K562 (cell line): ENCODE data around the gene LAMA4. TPM values are rescaled to one million over a fixed set of nuclear protein-coding genes. Genes with fewer than 3 reads are reported as not detected.

ENCODE experiments used
- ATAC-seq: fragments of 200-7000 bp; cut with Tn5 transposase; 3 replicates; pipeline ENCODE4 v1.9.1; 2020; ENCODE audit warnings: moderate library complexity
- BruUV-seq: library from RNA; stranded (reverse); fragments of 400-500 nt; replicated peaks from 2 replicates; lab custom pipeline; 2021; lab: Mats Ljungman, UMichigan
- CTCF ChIA-PET: fragments of 300-600 bp; formaldehyde crosslinking; extraction: SDS; loops from one replicate; lab custom pipeline; 2021; ENCODE audit warnings: low intra/inter-chr PET ratio; lab: Yijun Ruan, JAX
- POLR2A ChIA-PET: fragments of 300-600, 350-650 bp; sonication (Branson Sonifier 250); formaldehyde crosslinking; extraction: SDS; loops from one replicate; lab custom pipeline; 2021; ENCODE audit warnings: antibody characterized with exemption, inconsistent platforms; lab: Yijun Ruan, JAX
- DNase-seq, 4 experiments: peaks; one replicate each; pipeline versions ENCODE4 v3.0.0 to v3.0.0-alpha.2; 2011 to 2018; ENCODE audit warnings: low spot score in 3 of 4, mixed read lengths in 3 of 4; ENCODE audit errors: extremely low read depth in 1 of 4
- FAIRE-seq: peaks from 2 replicates; lab custom pipeline; 2011; peaks lifted over from hg19 to GRCh38; lab: Jason Lieb, UNC
- H2AFZ ChIP-seq: 2 replicates; pipeline ENCODE4 v1.6.0; 2011; ENCODE audit warnings: low read depth, low read length, control low read depth, inconsistent platforms
- H3K27ac ChIP-seq: fragments of 200-600 bp; 3 replicates; pipeline ENCODE4 v1.8.0; 2011; ENCODE audit warnings: low read depth, mild to moderate bottlenecking, control low read depth, inconsistent platforms, low read length, moderate library complexity, mixed read lengths; ENCODE audit errors: extremely low read depth
- H3K27me3 ChIP-seq, 2 experiments: fragments of 300-600 bp in 1 of 2; 2 replicates in 1 of 2; 3 replicates in 1 of 2; pipeline versions ENCODE4 v1.6.0 to v1.8.0; 2011; ENCODE audit warnings: inconsistent platforms in 2 of 2, low read length in 2 of 2, mild to moderate bottlenecking in 1 of 2, mixed read lengths in 1 of 2, moderate library complexity in 1 of 2; ENCODE audit not compliant: control insufficient read depth in 2 of 2, insufficient read depth in 2 of 2
- H3K36me3 ChIP-seq: fragments of 300-600 bp; 3 replicates; pipeline ENCODE4 v1.8.0; 2011; ENCODE audit warnings: mild to moderate bottlenecking, low read length, inconsistent platforms; ENCODE audit not compliant: control insufficient read depth, insufficient read depth
- H3K4me1 ChIP-seq, 2 experiments: fragments of 200-600 bp in 1 of 2; replicated peaks in 1 of 2; 2 replicates in 1 of 2; 3 replicates in 1 of 2; pipeline versions ENCODE4 v1.5.1 to v1.8.0; 2011; ENCODE audit warnings: inconsistent platforms in 2 of 2, low read length in 2 of 2, mild to moderate bottlenecking in 1 of 2, mixed read lengths in 1 of 2, moderate library complexity in 1 of 2; ENCODE audit not compliant: control insufficient read depth in 2 of 2, insufficient read depth in 2 of 2
- H3K4me2 ChIP-seq: 2 replicates; pipeline ENCODE4 v1.6.1; 2011; ENCODE audit warnings: low read length, control low read depth, inconsistent platforms, mixed read lengths; ENCODE audit not compliant: insufficient read depth
- H3K4me3 ChIP-seq: fragments of 200-600 bp; sonication (generic), shearing (Covaris generic); 2 replicates; pipeline ENCODE4 v1.5.1; 2016; ENCODE audit warnings: control low read depth, inconsistent platforms
- H3K79me2 ChIP-seq: fragments of 200-600 bp; 3 replicates; pipeline ENCODE4 v1.8.0; 2011; ENCODE audit warnings: low read length, inconsistent platforms; ENCODE audit not compliant: control insufficient read depth, insufficient read depth
- H3K9ac ChIP-seq, 2 experiments: 2 replicates each; pipeline versions ENCODE4 v1.6.0 to v1.6.1; 2011; ENCODE audit warnings: low read depth in 2 of 2, low read length in 2 of 2, control low read depth in 1 of 2, inconsistent platforms in 1 of 2, mild to moderate bottlenecking in 1 of 2, mixed read lengths in 1 of 2; ENCODE audit not compliant: insufficient read depth in 1 of 2
- H3K9me1 ChIP-seq: one replicate; pipeline ENCODE4 v1.6.0; 2011; ENCODE audit warnings: inconsistent platforms, mild to moderate bottlenecking, low read length, moderate library complexity; ENCODE audit not compliant: control insufficient read depth, insufficient read depth
- H3K9me3 ChIP-seq: replicated peaks from 2 replicates; pipeline ENCODE4 v1.5.1; 2011; ENCODE audit warnings: low read depth, low read length, inconsistent platforms; ENCODE audit not compliant: control insufficient read depth, insufficient read depth
- H4K20me1 ChIP-seq: replicated peaks from 2 replicates; pipeline ENCODE4 v1.6.1; 2011; ENCODE audit warnings: low read length, inconsistent platforms, mixed read lengths; ENCODE audit not compliant: control insufficient read depth, insufficient read depth
- AFF1 ChIP-seq, 2 experiments: fragments of 450-650 bp; IDR thresholded peaks; 2 replicates each; pipeline ENCODE4 v1.6.1; 2018; ENCODE audit warnings: mild to moderate bottlenecking in 2 of 2, low read depth in 1 of 2; ENCODE audit not compliant: partially characterized antibody in 2 of 2
- CGGBP1 ChIP-seq: fragments of 250-450 bp; sonication (Bioruptor Pico); IDR thresholded peaks from 2 replicates; pipeline ENCODE4 v1.9.0; 2021; ENCODE audit warnings: mild to moderate bottlenecking
- E2F1 ChIP-seq: sonication (generic); formaldehyde crosslinking; IDR thresholded peaks from 2 replicates; pipeline ENCODE4 v1.8.1; 2023; ENCODE audit warnings: mild to moderate bottlenecking, missing genetic modification reagents, moderate library complexity
- FOXM1 ChIP-seq, 2 experiments: fragments of 450-650 bp in 1 of 2; sonication (generic) in 1 of 2; formaldehyde crosslinking in 1 of 2; IDR thresholded peaks; 2 replicates each; pipeline versions ENCODE4 v1.6.1 to v1.9.0; 2017 to 2022; ENCODE audit warnings: low read depth in 2 of 2, mild to moderate bottlenecking in 2 of 2, missing genetic modification reagents in 1 of 2, moderate library complexity in 1 of 2
- KLF1 ChIP-seq: fragments of 450-650 bp; IDR thresholded peaks from 2 replicates; pipeline ENCODE4 v1.6.1; 2016; ENCODE audit warnings: missing genetic modification characterization, missing compliant biosample characterization
- LARP7 ChIP-seq: fragments of 450-650 bp; IDR thresholded peaks from 2 replicates; pipeline ENCODE4 v1.6.1; 2016
- NR0B1 ChIP-seq: fragments of 450-650 bp; IDR thresholded peaks from one replicate; pipeline ENCODE4 v1.6.1; 2018; ENCODE audit warnings: mild to moderate bottlenecking, moderate library complexity; ENCODE audit not compliant: partially characterized antibody
- NRF1 ChIP-seq, 2 experiments: fragments of 450-650 bp; IDR thresholded peaks in 1 of 2; conservative IDR thresholded peaks in 1 of 2; 2 replicates each; pipeline ENCODE4 v1.6.1; 2014; ENCODE audit warnings: mild to moderate bottlenecking in 2 of 2
- SNAPC5 ChIP-seq: fragments of 250-450 bp; sonication (Bioruptor Pico); IDR thresholded peaks from 2 replicates; pipeline ENCODE4 v1.8.0; 2021; ENCODE audit warnings: moderate library complexity, mild to moderate bottlenecking, inconsistent platforms
- TGIF2 ChIP-seq: sonication (generic); formaldehyde crosslinking; IDR thresholded peaks from 2 replicates; pipeline ENCODE4 v1.8.1; 2022; ENCODE audit warnings: mild to moderate bottlenecking, missing genetic modification reagents, moderate library complexity
- ZFP91 ChIP-seq: sonication (generic); formaldehyde crosslinking; IDR thresholded peaks from 2 replicates; pipeline ENCODE4 v1.8.0; 2022; ENCODE audit warnings: mild to moderate bottlenecking, missing genetic modification reagents
- ZNF551 ChIP-seq: fragments of 250-450 bp; sonication (Bioruptor Pico); IDR thresholded peaks from 2 replicates; pipeline ENCODE4 v1.5.0; 2021; ENCODE audit warnings: mild to moderate bottlenecking, moderate library complexity
- ZNF778 ChIP-seq: fragments of 450-650 bp; formaldehyde crosslinking; IDR thresholded peaks from 2 replicates; pipeline ENCODE4 v1.4.0; 2020; ENCODE audit warnings: mild to moderate bottlenecking, moderate library complexity
- WGBS: fragments of 100-300 bp; shearing (Covaris generic); methylation state at CpG from one replicate; pipeline ENCODE4 v1.1.6; 2016; ENCODE audit warnings: low coverage, mixed read lengths; ENCODE audit not compliant: insufficient coverage; ENCODE audit errors: missing lambda C conversion rate; 5-methylcytosine and 5-hydroxymethylcytosine counted together
- in situ Hi-C: fragments of 300-500 bp; cut with MboI; formaldehyde crosslinking; loops from 4 replicates; pipeline ENCODE4 v1.15.0; 2018; ENCODE audit warnings: inconsistent platforms, mixed read lengths
- intact Hi-C: fragments of 100-400 bp; cut with micrococcal nuclease; formaldehyde crosslinking; loops from 2 replicates; pipeline ENCODE4 v1.14.2; 2022
- polyA plus RNA-seq, 8 experiments: library from polyadenylated mRNA; depleted of rRNA in 4 of 8; stranded (reverse) in 5 of 8; unstranded in 3 of 8; fragments of >200 nt; fragmentation: Nextera tagmentation in 2 of 8; fragmentation: Illumina TruSeq in 1 of 8; extraction: Ambion mirVana in 2 of 8; extraction: Trizol in 1 of 8; gene quantifications; 2 replicates each; pipeline versions ENCODE4 v1.2.1 to v1.2.3, GENCODE V29; 2011 to 2014; ENCODE audit warnings: inconsistent platforms in 1 of 8, missing spikeins in 1 of 8
- total RNA-seq, 7 experiments: library from RNA; depleted of rRNA in 6 of 7; stranded (reverse); fragments of >200 nt in 6 of 7; fragmentation: Illumina TruSeq in 2 of 7; extraction: Trizol in 2 of 7; gene quantifications; 2 replicates each; pipeline versions ENCODE4 v1.2.1 to v1.2.3, GENCODE V29; 2011 to 2021; ENCODE audit warnings: low replicate concordance in 1 of 7

The LAMA4 gene
- total and polyA plus RNA-seq, 9 of the 15 experiments (the other 6 are each of a cell fraction or from before 2014, with no cell fraction given), result 0.05 to 2.9 (median 0.51) TPM

GRCh38 chr6:112289038-112289566 is 34.7 kb upstream of the LAMA4 start:
- no peak for DNase-seq
- intact Hi-C loops, result no loop called here

More at GRCh38 chr6:112289038-112289566, 34.7 kb upstream of the LAMA4 start:
- Histone ChIP-seq H3K4me1 (no peaks in the 10 kb centered on the region), H3K9ac (no peak overlapping the region), H3K79me2 (no peaks in the 10 kb centered on the region), H3K9me3 (no peaks in the 10 kb centered on the region), H3K9me1 (no peaks in the 10 kb centered on the region), H3K27ac (no peak overlapping the region), H3K27me3 (no peaks in the 10 kb centered on the region), H3K36me3 (no peaks in the 10 kb centered on the region), H2AFZ (no peak overlapping the region), H3K4me2 (no peak overlapping the region)
- no peak for FAIRE-seq
- ChIA-PET CTCF (no interaction called here), POLR2A (no interaction called here)
- no peak for ATAC-seq
- in situ Hi-C loops, result no loop called here
- TF ChIP-seq E2F1 (CRISPR knock-in tag) (no peak), SNAPC5 (CRISPR knock-in tag) (no peak), ZNF778 (CRISPR knock-in tag) (no peak), CGGBP1 (no peak), ZNF551 (CRISPR knock-in tag) (no peak), LARP7 (no peak), NR0B1 (no peak), TGIF2 (no peak), FOXM1 (IDR thresholded peaks at IDR 0.05; ENCODE audit: low read depth) (no peak), FOXM1 (CRISPR knock-in tag; IDR thresholded peaks at IDR 0.05; ENCODE audit: low read depth) (no peak), KLF1 (no peak), NRF1 (conservative IDR thresholded peaks at IDR 0.05 in 1 of 2, IDR thresholded peaks at IDR 0.05 in 1 of 2) (no peak), ZFP91 (CRISPR knock-in tag) (no peak), AFF1 (IDR thresholded peaks at IDR 0.05; ENCODE audit: low read depth in 1 of 2, partially characterized antibody in 2 of 2) (no peak)
- TF ChIP-seq, all 486 proteins: peak for 0
- H4K20me1 ChIP-seq, result no peaks in the 10 kb centered on the region
- BruUV-seq, result no TSS peak
- 0% methylated on average over 4 of the region's 4 CpGs for WGBS
- no peak overlapping the region for H3K4me3 ChIP-seq
